ENCODE data around the gene CLDN14. TPM values are rescaled to one million over a fixed set of nuclear protein-coding genes. Genes with fewer than 3 reads are reported as not detected.

Gene CLDN14
- total RNA-seq, 2 donors from 2014 or later: not detected

DNA sequence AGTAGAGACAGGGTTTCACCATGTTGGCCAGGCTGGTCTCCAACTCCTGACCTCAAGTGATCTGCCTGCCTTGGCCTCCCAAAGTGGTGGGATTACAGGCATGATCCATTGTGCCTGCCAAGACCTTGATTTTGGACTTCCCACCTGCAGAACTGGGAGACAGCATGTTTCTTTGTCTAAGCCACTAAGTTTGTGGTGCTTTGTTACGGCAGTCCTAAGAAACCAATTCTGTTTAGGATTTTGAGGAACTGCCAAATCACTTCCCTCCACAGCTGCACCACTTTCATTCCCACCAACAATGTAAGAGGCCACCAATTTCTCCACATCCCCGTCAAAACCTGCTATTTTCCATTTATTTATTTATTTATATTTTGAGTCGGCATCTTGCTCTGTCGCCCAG, 48.7 kb downstream of the CLDN14 start:
- DNase-seq: no peak
- Mint-ChIP-seq H3K27ac (no peak overlapping the region), H3K27me3 (ENCODE audit: low read depth) (peaks cover 34% of the 10 kb centered on the region), H3K4me3 (no peak overlapping the region), H3K9me3 (no peaks in the 10 kb centered on the region), H3K36me3 (ENCODE audit: insufficient read depth in 2 of 2) (peaks cover 0 to 3% of the 10 kb centered on the region in 2 donors), H3K4me1 (ENCODE audit: low read depth) (peaks cover 26% of the 10 kb centered on the region)
- ATAC-seq (replicated peaks in 1 of 2): no peak

DNA sequence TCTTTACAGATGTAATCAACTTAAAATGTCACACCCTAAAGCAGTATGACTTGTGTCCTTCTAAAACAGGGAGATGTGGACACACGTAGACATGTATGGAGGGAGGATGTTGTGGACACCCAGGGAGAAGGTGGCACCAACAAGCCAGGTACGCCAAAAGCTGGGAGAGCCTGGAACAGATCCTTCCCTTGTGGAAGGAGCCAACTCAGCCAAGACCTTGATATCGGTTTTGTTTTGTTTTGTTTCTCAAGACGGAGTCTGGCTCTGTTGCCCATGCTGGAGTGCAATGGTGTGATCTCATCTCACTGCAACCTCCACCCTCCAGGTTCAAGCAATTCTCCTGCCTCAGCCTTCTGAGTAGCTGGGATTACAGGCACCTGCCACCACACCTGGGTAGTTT, 49.1 kb downstream of the CLDN14 start:
- peak overlapping the region; percentile 79 to 82 for H3K4me3 Mint-ChIP-seq
- no peaks in the 10 kb centered on the region for H3K9me3 Mint-ChIP-seq
- peaks cover 34% of the 10 kb centered on the region for H3K27me3 Mint-ChIP-seq (ENCODE audit: low read depth)
- H3K4me1 Mint-ChIP-seq (ENCODE audit: low read depth): peaks cover 26% of the 10 kb centered on the region
- ATAC-seq (replicated peaks in 1 of 2) (no peak), DNase-seq (no peak)
- H3K27ac Mint-ChIP-seq: no peak overlapping the region
- H3K36me3 Mint-ChIP-seq (ENCODE audit: insufficient read depth in 2 of 2): peaks cover 0 to 3% of the 10 kb centered on the region in 2 donors

DNA sequence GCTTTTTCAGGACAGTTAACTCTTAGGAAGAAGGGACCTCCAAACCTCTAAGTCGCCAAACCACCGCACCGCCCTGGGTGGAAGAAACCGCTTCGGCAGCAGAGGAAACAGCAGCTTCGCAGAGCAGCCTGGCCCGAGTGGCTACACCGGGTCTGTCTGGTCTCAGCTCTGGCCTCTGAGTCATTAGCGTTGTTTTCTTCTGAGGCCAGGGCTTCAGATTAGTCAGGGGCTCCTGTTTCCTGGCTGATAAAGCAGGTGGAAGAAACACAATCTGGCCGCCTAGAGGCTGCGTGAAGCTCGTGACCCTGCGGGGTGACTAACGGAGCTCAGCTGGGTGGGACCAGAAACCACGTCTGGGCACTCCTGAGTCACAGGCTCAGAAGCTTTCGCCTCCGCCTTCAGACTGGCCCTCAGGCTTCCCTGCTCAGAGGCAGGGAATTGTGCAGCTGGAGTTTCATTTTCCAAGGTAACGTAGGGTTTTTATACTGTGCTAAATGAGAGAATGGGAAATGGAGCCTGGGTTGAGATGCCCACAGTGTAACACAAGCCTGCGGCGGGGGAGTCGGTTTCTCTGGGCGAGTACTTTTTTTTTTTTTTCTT, 49.9 kb downstream of the CLDN14 start:
- Mint-ChIP-seq H3K27me3 (ENCODE audit: low read depth) (peaks cover 34% of the 10 kb centered on the region), H3K36me3 (ENCODE audit: insufficient read depth in 2 of 2) (peaks cover 0 to 3% of the 10 kb centered on the region in 2 donors), H3K9me3 (no peaks in the 10 kb centered on the region), H3K4me3 (peak overlapping the region; percentile 79 to 82), H3K4me1 (ENCODE audit: low read depth) (peaks cover 26% of the 10 kb centered on the region), H3K27ac (peak overlapping the region; percentile 8)
- DNase-seq (peak; percentile 84 to 90), ATAC-seq (replicated peaks in 1 of 2) (peak; percentile 97 to 98)

DNA sequence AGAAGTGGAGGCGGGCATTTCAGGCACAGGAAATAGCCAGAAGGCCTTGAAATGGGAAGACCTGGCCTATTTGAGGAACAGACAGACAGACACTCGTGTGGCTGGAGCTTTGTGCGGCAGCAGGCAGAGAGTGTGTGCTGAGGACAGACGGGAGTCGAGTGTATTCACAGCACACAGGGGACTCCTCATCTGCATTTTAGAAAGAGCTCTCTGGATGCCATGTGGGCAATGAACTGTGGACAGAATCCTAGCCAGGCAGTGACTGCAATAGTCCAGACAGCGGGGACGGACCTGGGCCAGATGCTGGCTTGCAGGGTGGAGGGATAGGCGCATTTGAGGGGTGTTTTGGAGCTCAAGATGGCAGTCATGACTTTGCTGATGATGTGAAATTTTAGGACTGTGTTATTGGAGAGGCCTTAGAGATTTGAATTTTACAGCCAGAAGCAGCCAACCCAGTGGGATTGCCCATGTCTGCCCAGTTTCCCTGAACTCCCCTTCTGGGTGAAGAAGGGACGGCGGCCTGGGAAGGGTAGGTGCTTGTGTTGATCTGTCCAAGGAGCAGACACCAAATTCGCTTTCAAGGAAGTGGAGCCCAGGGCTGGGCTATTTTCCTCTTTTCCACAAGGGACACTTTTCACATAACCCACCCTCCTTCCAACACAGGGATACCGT, 51.0 kb downstream of the CLDN14 start:
- peaks cover 27% of the 10 kb centered on the region for H3K4me1 Mint-ChIP-seq (ENCODE audit: low read depth)
- H3K36me3 Mint-ChIP-seq (ENCODE audit: insufficient read depth in 2 of 2): peaks cover 0 to 3% of the 10 kb centered on the region in 2 donors
- H3K9me3 Mint-ChIP-seq: no peaks in the 10 kb centered on the region
- no peak overlapping the region for H3K27ac Mint-ChIP-seq
- H3K27me3 Mint-ChIP-seq (ENCODE audit: low read depth): peaks cover 34% of the 10 kb centered on the region
- H3K4me3 Mint-ChIP-seq: peak overlapping the region in 1 of 2 donors; percentile 79
- DNase-seq: no peak
- no peak for ATAC-seq (replicated peaks in 1 of 2)

DNA sequence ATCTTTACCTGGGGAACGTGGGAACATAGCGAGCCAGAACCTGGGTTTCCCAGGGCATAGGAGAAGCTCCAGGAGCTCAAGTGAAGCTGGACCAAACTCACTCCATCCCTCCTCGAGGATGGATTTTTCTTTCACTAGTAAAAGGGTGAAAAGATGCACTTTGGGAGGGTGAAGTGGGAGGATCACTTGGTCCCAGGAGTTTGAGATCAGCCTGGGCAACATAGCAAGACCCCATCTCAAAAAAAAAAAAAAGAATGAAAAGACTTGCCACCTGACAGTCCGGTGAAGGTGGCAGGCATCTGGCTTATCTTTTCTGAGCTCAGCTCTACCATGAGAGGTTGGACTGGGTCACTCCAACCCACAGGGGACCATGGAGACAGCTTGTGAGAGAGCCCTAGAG, 52.4 kb downstream of the CLDN14 start:
- ATAC-seq (replicated peaks in 1 of 2): no peak
- no peak overlapping the region for H3K4me3 Mint-ChIP-seq
- H3K27ac Mint-ChIP-seq: no peak overlapping the region

DNA sequence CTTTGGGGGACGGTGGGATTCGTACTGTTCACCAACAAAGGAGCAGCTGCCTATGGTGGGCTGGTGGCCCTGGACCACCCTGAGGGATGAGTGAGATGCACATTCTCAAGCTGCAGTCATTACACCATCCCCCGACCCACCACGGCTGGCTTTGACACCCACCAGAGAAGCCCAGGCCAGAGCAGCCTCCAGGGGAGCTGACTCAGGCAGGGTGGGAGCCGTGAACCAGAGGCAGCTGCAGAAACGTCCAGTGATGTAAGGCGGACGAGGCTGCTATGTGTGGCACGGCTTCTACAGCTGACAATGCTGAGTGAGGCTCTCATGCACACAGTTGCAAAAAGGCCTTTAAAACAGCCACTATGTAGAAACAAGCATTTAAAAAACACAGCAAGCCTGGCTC, 54.6 kb downstream of the CLDN14 start:
- DNase-seq (no peak), ATAC-seq (replicated peaks in 1 of 2) (no peak)
- Mint-ChIP-seq H3K27ac (no peak overlapping the region), H3K36me3 (ENCODE audit: insufficient read depth in 2 of 2) (no peaks in the 10 kb centered on the region), H3K4me1 (ENCODE audit: low read depth) (peaks cover 24% of the 10 kb centered on the region), H3K27me3 (ENCODE audit: low read depth) (peaks cover 6% of the 10 kb centered on the region), H3K4me3 (no peak overlapping the region), H3K9me3 (no peaks in the 10 kb centered on the region)

More for the DNA sequence above, 52.4 kb downstream of the CLDN14 start:
- peaks cover 28% of the 10 kb centered on the region for H3K27me3 Mint-ChIP-seq (ENCODE audit: low read depth)
- H3K9me3 Mint-ChIP-seq: no peaks in the 10 kb centered on the region
- H3K4me1 Mint-ChIP-seq (ENCODE audit: low read depth): peaks cover 30% of the 10 kb centered on the region
- H3K36me3 Mint-ChIP-seq (ENCODE audit: insufficient read depth in 2 of 2): peaks cover 0 to 3% of the 10 kb centered on the region in 2 donors
- DNase-seq: no peak

DNA sequence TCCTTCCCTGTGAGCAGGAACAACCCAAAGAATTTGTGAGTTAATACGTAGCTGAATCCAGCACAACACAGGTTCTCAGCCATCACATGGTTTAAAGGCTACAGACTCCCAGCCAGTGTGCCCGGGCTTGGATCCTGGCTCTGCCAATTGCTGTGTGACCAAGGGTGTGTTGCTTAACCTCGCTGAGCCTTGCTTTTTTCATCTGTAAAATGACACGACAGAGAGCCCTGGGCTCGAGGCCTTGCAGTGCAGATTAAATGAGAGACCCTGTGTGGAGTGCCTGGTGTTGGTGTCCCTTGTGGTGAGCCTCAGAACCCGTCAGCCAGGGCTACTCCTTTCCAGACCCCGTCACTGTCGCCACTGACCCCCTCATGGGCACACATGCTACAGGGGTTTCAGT, 55.3 kb downstream of the CLDN14 start:
- H3K9me3 Mint-ChIP-seq: no peaks in the 10 kb centered on the region
- no peak overlapping the region for H3K4me3 Mint-ChIP-seq
- ATAC-seq (replicated peaks in 1 of 2) (no peak), DNase-seq (no peak)
- no peak overlapping the region for H3K27ac Mint-ChIP-seq
- H3K4me1 Mint-ChIP-seq (ENCODE audit: low read depth): peaks cover 17% of the 10 kb centered on the region
- no peaks in the 10 kb centered on the region for H3K27me3 Mint-ChIP-seq (ENCODE audit: low read depth)
- H3K36me3 Mint-ChIP-seq (ENCODE audit: insufficient read depth in 2 of 2): no peaks in the 10 kb centered on the region

DNA sequence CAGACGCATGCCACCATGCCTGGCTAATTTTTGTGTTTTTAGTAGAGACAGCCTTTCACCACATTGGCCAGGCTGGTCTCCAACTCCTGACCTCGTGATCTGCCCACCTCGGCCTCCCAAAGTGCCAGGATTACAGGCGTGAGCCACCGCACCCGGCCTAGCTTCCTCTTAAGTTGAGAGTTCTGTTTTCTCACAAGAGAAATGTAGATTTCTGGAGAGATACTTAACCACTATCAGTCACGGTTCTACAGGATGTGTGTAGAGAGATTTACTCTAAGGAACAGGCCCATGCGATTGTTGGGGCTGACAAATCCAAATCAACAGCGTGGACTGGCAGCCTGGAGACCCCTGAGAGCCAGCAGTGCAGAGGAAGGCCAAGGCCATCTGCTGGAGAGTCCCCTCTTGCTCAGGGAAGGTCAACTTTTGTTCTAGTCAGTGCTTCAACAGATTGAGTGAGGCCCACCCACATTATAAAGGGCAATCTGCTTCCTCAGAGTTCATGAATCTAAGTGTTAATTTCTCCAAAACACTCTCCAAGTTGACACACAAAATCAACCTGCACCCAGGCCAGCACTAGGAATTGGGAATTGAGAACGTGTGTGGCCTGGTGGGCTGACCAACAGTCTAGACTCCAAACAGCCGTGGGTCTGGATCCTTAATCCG, 56.0 kb downstream of the CLDN14 start:
- DNase-seq: no peak
- Mint-ChIP-seq H3K36me3 (ENCODE audit: insufficient read depth in 2 of 2) (no peaks in the 10 kb centered on the region), H3K27me3 (ENCODE audit: low read depth) (no peaks in the 10 kb centered on the region), H3K27ac (no peak overlapping the region), H3K9me3 (no peaks in the 10 kb centered on the region), H3K4me1 (ENCODE audit: low read depth) (peaks cover 10% of the 10 kb centered on the region), H3K4me3 (no peak overlapping the region)
- no peak for ATAC-seq (replicated peaks in 1 of 2)

DNA sequence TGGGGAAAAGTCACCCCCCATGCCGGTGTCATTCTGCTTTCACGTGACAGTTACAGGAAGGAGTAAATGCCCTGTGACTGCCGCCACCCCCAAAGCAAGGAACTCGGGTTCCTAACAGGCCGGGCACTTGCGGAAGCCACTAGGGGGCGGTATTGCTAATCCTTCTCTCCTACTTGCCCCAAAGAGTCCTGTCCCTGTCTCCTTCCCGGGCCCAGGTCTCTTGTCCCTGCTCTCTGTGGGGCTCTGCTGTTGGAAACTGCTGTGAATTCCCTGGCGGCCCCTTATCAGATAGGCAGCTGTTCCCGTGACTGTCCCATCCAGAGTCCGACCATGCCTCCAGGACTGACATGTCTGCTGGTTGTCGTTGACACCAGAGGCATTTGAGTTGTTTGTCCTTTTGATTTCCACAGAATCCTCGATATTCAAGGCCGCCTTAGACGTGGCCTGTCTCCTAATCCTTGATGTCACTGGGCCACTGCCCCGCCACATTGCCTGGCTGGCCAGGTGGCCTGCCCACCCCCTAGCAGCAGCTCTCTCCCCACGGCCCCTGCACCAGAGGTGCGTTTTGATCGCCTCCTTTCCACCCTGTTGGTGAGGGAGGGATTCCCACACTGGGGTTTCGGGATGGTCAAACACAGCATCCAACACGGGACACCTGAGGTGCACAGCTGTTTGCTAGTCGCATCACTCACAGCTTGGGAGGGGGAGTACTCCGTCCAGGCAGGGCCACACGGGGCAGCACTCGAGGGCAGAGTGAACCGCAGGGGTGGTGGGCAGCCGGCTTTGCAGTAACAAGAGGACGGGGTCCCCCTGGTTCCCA, 57.4 kb downstream of the CLDN14 start:
- no peak for ATAC-seq (replicated peaks in 1 of 2)
- DNase-seq: peak; percentile 30 to 40
- Mint-ChIP-seq H3K9me3 (no peaks in the 10 kb centered on the region), H3K27ac (no peak overlapping the region), H3K4me1 (ENCODE audit: low read depth) (peaks cover 5% of the 10 kb centered on the region), H3K27me3 (ENCODE audit: low read depth) (no peaks in the 10 kb centered on the region), H3K36me3 (ENCODE audit: insufficient read depth in 2 of 2) (no peaks in the 10 kb centered on the region), H3K4me3 (no peak overlapping the region)

DNA sequence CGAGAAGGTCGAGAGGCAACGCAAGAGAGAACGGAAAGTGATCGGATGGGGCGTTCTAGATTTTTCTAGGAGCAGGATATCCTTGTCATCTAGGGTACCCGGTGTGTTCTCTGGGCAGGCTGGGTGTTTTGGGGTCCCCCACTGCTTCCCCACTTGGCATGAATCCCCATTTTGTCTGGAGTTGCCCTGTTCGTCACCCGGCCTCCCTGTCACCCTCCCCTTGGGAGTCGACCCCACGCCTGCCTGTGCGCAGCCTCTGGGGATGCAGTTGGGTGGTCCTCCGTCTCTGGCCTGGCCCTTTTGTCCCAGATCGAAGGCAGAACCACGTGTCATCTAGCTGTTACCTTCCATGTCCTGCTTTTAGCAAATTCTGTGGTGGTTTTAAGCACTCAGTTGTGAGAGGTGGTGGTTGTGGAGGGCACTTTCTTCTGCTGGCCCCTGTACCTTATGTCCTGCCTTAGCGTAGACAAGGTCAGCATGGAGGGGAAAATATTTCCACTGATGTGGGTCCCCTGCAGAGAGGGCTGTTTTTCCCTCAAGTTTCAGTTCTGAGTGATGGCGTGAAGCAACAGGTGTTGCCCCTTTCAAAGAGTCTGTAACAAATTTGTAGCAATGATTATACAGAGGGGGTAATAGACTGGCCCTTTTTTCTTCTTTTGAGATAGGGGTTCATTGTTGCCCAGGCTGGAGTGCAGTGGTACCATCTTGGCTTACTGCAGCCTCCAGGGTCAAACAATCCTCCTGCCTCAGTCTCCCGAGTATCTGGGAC, 59.2 kb downstream of the CLDN14 start:
- Mint-ChIP-seq H3K4me3 (no peak overlapping the region), H3K36me3 (ENCODE audit: insufficient read depth in 2 of 2) (peaks cover 2 to 8% of the 10 kb centered on the region in 2 donors), H3K27me3 (ENCODE audit: low read depth) (no peaks in the 10 kb centered on the region), H3K9me3 (no peaks in the 10 kb centered on the region), H3K27ac (no peak overlapping the region), H3K4me1 (ENCODE audit: low read depth) (peaks cover 5% of the 10 kb centered on the region)
- DNase-seq (no peak), ATAC-seq (replicated peaks in 1 of 2) (no peak)

DNA sequence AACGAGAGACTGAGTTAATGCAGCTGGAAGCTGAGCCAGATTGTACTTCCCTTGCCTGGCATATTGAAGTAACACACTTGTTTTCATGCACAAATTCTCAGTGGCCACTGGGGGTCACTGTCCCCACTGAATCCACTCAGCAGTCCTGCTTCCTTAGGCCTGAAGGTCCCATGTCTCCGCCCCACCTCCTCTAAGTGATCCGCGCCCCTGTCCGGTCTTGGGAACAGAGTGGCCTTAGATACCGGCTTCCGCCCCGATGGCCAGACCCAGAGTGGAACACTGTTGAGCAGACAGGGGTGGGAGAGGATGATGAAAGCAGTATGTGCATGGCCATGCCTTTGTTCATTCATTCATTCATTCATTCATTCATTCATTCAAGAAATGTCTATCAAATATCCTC, 59.9 kb downstream of the CLDN14 start:
- DNase-seq (peak; percentile 46 to 51), ATAC-seq (replicated peaks in 1 of 2) (peak; percentile 56 to 67)
- H3K4me1 Mint-ChIP-seq (ENCODE audit: low read depth): peaks cover 5% of the 10 kb centered on the region
- no peaks in the 10 kb centered on the region for H3K9me3 Mint-ChIP-seq
- H3K27me3 Mint-ChIP-seq (ENCODE audit: low read depth): no peaks in the 10 kb centered on the region
- H3K36me3 Mint-ChIP-seq (ENCODE audit: insufficient read depth in 2 of 2): peaks cover 2 to 8% of the 10 kb centered on the region in 2 donors
- no peak overlapping the region for H3K4me3 Mint-ChIP-seq
- H3K27ac Mint-ChIP-seq: no peak overlapping the region

DNA sequence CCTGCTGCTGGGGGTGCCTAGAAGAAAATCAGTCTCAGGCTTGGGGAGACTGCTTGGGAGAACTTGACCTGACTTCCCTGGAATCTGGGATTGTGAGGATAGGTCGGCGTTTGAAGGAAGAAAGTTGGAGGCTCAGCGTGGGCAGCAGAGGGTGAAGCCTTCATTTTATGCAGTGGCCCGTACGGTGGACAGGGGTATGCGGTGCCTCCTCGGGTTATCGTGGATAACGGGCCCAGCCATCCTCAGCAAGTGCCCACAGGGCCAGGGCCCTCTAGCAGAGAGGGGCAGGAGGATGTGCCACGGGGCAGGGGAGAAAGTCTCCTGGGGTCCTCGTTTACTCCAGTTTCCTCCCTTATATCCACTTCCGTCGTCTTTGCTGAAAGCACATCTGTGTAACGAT, 60.7 kb downstream of the CLDN14 start:
- Mint-ChIP-seq H3K36me3 (ENCODE audit: insufficient read depth in 2 of 2) (peaks cover 2 to 10% of the 10 kb centered on the region in 2 donors), H3K9me3 (no peaks in the 10 kb centered on the region), H3K27ac (no peak overlapping the region), H3K4me3 (no peak overlapping the region), H3K4me1 (ENCODE audit: low read depth) (peaks cover 5% of the 10 kb centered on the region), H3K27me3 (ENCODE audit: low read depth) (no peaks in the 10 kb centered on the region)
- no peak for ATAC-seq (replicated peaks in 1 of 2)
- DNase-seq: no peak

Measured in activated T-cell treated with anti-CD3 and anti-CD28 coated beads, Interleukin-2, amount 50 U/mL, for 72 hours (primary cell).